ENCODE data around the gene DGKD.

DNA sequence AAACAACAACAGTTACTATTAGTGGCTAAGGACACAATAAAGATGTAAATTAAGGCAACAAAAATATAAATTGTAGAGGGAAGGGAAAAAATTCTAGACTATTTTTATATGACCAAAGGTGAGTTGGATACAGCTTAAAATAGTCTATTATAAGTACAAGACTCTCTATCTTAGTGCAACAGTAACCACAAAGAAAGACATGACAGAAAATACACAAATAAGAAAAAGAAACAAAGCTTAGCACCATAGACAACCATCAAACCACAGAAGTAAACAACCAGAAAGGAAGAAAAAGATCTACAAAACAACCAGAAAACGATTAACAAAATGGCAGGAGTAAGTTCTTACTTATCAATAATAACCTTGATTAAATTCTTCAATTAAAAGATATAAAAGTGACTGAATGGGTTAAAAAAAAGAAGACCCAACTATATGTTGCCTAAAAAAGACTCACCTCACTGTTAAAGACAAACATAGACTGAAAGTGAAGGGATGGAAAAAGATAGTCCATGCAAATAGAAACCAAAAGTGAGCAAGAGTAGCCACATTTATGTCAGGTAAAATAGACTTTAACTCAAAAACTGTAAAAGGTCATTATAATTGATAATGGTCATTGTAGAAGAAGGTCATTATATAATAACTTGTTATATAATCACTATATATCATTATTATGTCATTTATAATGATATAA is 149.8 kb downstream of the DGKD start:
- TF ChIP-seq, protein P1, sequence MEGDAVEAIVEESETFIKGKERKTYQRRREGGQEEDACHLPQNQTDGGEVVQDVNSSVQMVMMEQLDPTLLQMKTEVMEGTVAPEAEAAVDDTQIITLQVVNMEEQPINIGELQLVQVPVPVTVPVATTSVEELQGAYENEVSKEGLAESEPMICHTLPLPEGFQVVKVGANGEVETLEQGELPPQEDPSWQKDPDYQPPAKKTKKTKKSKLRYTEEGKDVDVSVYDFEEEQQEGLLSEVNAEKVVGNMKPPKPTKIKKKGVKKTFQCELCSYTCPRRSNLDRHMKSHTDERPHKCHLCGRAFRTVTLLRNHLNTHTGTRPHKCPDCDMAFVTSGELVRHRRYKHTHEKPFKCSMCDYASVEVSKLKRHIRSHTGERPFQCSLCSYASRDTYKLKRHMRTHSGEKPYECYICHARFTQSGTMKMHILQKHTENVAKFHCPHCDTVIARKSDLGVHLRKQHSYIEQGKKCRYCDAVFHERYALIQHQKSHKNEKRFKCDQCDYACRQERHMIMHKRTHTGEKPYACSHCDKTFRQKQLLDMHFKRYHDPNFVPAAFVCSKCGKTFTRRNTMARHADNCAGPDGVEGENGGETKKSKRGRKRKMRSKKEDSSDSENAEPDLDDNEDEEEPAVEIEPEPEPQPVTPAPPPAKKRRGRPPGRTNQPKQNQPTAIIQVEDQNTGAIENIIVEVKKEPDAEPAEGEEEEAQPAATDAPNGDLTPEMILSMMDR (IDR thresholded peaks at IDR 0.05; ENCODE audit: insufficient read depth, low read length, poor library complexity, severe bottlenecking), result no peak
- no peak for TF ChIP-seq EZH2phosphoT487 (conservative IDR thresholded peaks at IDR 0.05; ENCODE audit: low read length)
